ENCODE data around the gene PBX2. TPM values are rescaled to one million over a fixed set of nuclear protein-coding genes. Genes with fewer than 3 reads are reported as not detected.

The PBX2 gene
- total RNA-seq, 2 donors from 2014 or later = 61.5 to 102 TPM

GRCh38 chr6:32198345-32198696 is 8.3 kb upstream of the PBX2 start:
- 71% methylated on average over 3 of the region's 3 CpGs for WGBS
- DNase-seq (ENCODE audit: low spot score) = no peak
- no peaks in the 10 kb centered on the region for H3K27me3 ChIP-seq (replicated peaks; ENCODE audit: insufficient read depth)
- no peaks in the 10 kb centered on the region for H3K4me1 ChIP-seq (replicated peaks)
- no peak overlapping the region for H3K4me3 ChIP-seq
- intact Hi-C loops (cut with DNase I) = loop anchor here (5.0 kb wide), 1 partner anchor 774 kb away; no protein-coding TSS in a partner anchor
- H3K36me3 ChIP-seq = no peaks in the 10 kb centered on the region
- TF ChIP-seq POLR2AphosphoS5 (IDR thresholded peaks at IDR 0.05) (no peak), CTCF (IDR thresholded peaks at IDR 0.05) (no peak), POLR2A (IDR thresholded peaks at IDR 0.05) (no peak)
- no peak overlapping the region for H3K27ac ChIP-seq
- H3K9me3 ChIP-seq = no peaks in the 10 kb centered on the region

GRCh38 chr6:32196682-32197616 is 6.9 kb upstream of the PBX2 start:
- Histone ChIP-seq H3K27ac (peak overlapping the region; percentile 99), H3K4me1 (replicated peaks) (no peaks in the 10 kb centered on the region), H3K9me3 (no peaks in the 10 kb centered on the region), H3K36me3 (no peaks in the 10 kb centered on the region), H3K27me3 (replicated peaks; ENCODE audit: insufficient read depth) (no peaks in the 10 kb centered on the region), H3K4me3 (peak overlapping the region; percentile 57 to 63)
- intact Hi-C loops (cut with DNase I) = loop anchor here (5.0 kb wide), 1 partner anchor 775 kb away; no protein-coding TSS in a partner anchor
- TF ChIP-seq CTCF (IDR thresholded peaks at IDR 0.05) (no peak), POLR2AphosphoS5 (IDR thresholded peaks at IDR 0.05) (no peak), POLR2A (IDR thresholded peaks at IDR 0.05) (peak; percentile 12)
- DNase-seq (ENCODE audit: low spot score) = no peak
- WGBS = 22% methylated on average over 28 of the region's 28 CpGs

- Histone ChIP-seq H3K36me3 (no peaks in the 10 kb centered on the region), H3K4me1 (replicated peaks) (no peaks in the 10 kb centered on the region), H3K27me3 (replicated peaks; ENCODE audit: insufficient read depth) (no peaks in the 10 kb centered on the region), H3K9me3 (no peaks in the 10 kb centered on the region), H3K27ac (peak overlapping the region; percentile 99), H3K4me3 (peak overlapping the region; percentile 57 to 63)
- peak in 1 of 4 experiments; percentile 1 for TF ChIP-seq CTCF (IDR thresholded peaks at IDR 0.05)
- TF ChIP-seq POLR2AphosphoS5 (IDR thresholded peaks at IDR 0.05) = no peak
- peak; percentile 98 for TF ChIP-seq POLR2A (IDR thresholded peaks at IDR 0.05)
- intact Hi-C loops (cut with DNase I) = loop anchor here (2.0 to 5.0 kb wide), 2 partner anchors 77 to 776 kb away; no protein-coding TSS in a partner anchor
- WGBS = 0% methylated on average over 57 of the region's 58 CpGs
- DNase-seq (ENCODE audit: low spot score) = peak; percentile 80
Measured at GRCh38 chr6:32195902-32196681, 6.1 kb upstream of the PBX2 start.

GRCh38 chr6:32195652-32195901 is 5.6 kb upstream of the PBX2 start:
- Histone ChIP-seq H3K4me1 (replicated peaks) (no peaks in the 10 kb centered on the region), H3K27ac (peak overlapping the region; percentile 99), H3K27me3 (replicated peaks; ENCODE audit: insufficient read depth) (no peaks in the 10 kb centered on the region), H3K9me3 (no peaks in the 10 kb centered on the region), H3K4me3 (peak overlapping the region; percentile 57 to 63), H3K36me3 (no peaks in the 10 kb centered on the region)
- DNase-seq (ENCODE audit: low spot score) = peak; percentile 100
- TF ChIP-seq POLR2AphosphoS5 (IDR thresholded peaks at IDR 0.05) (peak; percentile 97), CTCF (IDR thresholded peaks at IDR 0.05) (peak; percentile 44 to 95 (median 70)), POLR2A (IDR thresholded peaks at IDR 0.05) (no peak)
- WGBS = 0% methylated on average over 20 of the region's 25 CpGs
- intact Hi-C loops (cut with DNase I) = loop anchor here (2.0 to 5.0 kb wide), 2 partner anchors 77 to 777 kb away; no protein-coding TSS in a partner anchor

Measured in prostate gland (tissue), 2 donors.